HG03439 (cell line): ENCODE measurements around the gene RPL10A.

Source experiments
- ATAC-seq: cut with Tn5 transposase; IDR thresholded peaks from one replicate; pipeline ENCODE4 v1.9.1; 2021; ENCODE audit warnings: mild to moderate bottlenecking, moderate library complexity; ENCODE audit not compliant: unreplicated experiment

Gene RPL10A

DNA sequence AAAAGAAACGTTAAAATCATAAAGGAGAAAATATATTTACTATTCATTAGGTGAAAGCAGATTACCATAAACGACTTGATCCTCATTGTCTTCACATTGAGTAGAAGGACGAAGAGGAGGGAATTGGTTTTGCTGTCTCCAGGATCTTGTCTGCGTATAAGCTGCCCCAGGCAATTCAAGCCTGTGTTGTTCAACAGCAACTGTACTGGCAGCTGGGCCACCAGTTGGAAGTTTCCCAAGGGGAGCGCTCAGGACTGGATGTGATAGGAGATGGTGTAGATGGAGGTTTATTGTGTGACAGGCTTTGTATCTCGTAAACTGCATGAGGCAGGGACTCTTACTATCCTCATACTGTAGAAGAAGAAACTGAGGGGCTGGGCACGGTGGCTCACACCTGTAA is 20.0 kb upstream of the RPL10A start:
- no peak for ATAC-seq

GRCh38 chr6:35449287-35449881 is 18.8 kb upstream of the RPL10A start:
- no peak for ATAC-seq

- no peak for ATAC-seq
Measured at GRCh38 chr6:35451354-35452182, 16.6 kb upstream of the RPL10A start.

DNA sequence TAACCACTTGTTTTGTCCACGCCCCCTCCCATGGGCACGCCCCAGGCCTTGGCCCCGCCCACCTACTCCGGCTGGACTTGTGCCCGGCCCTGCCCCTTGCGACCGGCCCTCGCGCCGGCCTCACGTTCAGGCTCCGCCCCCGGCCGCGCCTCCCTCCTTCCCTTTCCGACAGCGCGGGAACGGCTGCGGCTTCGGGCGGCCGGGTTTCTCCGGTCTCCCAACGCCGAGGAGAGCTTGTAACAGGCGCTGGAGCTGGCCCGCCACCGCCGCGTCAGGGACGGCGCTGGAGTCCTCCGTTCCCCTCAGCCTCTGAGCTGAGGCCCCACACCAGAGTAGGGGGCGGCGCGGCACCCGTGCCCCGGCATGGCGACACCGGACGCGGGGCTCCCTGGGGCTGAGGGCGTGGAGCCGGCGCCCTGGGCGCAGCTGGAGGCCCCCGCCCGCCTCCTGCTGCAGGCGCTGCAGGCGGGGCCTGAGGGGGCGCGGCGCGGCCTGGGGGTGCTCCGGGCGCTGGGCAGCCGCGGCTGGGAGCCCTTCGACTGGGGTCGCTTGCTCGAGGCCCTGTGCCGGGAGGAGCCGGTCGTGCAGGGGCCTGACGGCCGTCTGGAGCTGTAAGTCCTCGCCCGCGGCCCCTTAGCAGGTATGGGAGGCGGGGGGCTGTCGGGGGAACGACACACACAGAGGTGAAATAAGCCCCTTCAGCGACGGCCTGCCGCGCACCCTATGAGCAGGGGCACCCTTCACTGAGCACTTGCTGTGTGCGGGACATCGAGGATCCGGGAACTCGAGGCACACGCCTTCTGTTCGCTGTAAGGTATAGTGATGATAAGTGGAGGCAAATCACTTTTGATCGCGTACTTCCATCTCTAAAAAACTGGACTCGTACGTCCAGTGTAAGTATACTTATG is 15.8 kb upstream of the RPL10A start, which contains the start of gene FANCE:
TSS of gene FANCE (plus strand) at position 156 of the 908 bp plus-strand sequence. CDS start at position 364, 208 bp downstream.
- peak; percentile 93 for ATAC-seq

DNA sequence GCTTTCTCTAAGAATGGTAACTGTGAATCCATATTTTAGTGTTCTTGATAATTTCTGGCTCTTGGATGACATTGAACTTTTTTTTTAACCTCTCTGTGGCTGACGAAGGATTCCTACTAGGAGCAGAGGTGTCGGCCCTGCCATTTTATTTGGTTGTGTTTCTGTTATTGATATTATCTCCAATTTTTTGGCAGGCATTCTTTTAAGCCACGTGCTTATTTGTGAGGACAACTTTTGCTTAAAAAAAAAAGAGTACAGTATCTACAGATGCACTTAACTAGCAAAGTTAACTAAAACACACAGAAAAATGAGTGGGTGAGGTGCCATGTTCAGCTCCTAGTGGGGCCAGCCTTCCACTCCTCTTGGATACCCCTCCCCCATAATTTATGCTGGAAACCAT is 15.0 kb upstream of the RPL10A start:
- no peak for ATAC-seq

DNA sequence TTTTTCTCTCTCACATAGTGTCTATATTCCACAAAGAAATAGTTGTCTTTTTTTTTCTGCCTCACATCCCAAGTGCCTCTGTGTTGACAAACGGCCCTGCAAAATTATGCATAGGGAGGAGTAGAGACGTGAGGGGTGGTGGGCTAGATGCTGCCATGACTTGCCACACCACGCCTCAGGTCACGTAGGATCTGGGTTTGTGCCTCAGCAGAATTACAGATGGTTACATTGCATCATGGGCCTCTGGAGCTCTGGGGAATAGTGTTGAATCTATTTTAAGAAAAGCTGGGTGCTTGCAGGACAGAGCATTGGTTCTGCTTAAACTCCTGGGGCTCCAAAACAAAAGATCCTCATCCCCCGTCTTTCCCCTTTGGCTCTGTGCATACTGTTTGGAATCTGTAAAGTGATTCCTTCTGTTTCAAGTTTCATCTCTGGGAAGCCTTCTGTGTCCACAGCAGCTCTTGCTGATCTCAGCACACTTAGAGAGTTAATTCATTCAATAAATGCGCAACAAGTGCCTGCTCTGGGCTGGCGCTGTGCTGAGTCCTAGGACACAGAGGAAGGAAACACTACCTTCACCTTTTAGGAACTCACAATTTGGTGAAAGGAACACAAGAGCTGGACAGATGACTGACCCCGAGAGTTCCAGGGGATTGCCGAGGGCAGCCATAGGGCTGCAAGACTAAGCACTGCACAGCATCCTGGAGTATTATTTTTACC is 13.7 kb upstream of the RPL10A start:
- ATAC-seq = no peak

DNA sequence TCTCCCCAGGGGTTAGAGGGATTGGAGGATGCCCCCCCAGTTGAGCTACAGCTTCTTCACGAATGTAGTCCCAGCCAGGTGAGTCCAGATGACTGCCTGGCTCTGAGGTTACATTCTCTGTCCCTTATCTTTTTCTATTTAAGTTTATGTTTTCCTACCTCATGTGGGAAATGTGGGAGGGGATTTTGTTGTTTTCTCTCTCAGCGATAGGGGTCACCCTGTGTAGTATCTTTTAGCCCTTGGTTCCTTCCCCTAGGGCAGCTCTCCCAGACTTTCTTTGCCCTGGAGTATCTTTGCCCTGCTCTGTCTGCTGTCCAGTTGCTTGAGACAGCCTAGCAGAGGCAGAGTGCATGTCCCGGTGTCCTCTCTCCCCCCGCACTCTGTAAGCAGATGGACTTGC is 10.3 kb upstream of the RPL10A start:
- ATAC-seq = no peak

- no peak for ATAC-seq
Measured at GRCh38 chr6:35461270-35461669, 6.9 kb upstream of the RPL10A start.

GRCh38 chr6:35463292-35463691 is 4.9 kb upstream of the RPL10A start:
- no peak for ATAC-seq

GRCh38 chr6:35465646-35466045 is 2.6 kb upstream of the RPL10A start:
- ATAC-seq = no peak

GRCh38 chr6:35468980-35469750 is 964 bp downstream of the RPL10A start:
- no peak for ATAC-seq

GRCh38 chr6:35469751-35470662 is 1.8 kb downstream of the RPL10A start:
- ATAC-seq = no peak

- ATAC-seq = no peak
Measured at GRCh38 chr6:35470663-35471120, 2.5 kb downstream of the RPL10A start.

DNA sequence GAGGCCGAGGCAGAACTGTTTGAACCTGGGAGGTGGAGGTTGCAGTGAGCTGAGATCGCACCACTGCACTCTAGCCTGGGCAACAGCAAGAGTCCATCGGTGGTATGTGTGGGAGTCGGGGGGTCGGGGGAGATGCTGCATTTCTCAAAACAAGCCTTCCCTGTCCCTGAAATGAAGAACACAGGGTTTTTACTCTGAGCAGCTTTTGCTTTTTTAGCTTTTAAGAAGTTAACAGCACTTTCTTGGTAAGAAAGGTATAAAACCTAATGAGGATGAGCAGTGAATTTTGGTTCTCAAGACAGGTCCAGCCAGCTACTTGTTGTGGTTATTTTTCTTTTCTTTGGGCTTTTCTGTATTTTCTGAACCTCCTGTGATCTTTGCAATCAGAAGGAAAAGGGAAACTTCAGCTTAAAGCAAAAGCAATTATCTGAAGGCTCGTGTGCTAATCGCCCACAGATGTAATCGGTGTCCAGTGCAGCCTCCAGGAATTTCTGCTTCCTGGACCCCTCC is 3.7 kb downstream of the RPL10A start:
- ATAC-seq = no peak

GRCh38 chr6:35473075-35473849 is 5.1 kb downstream of the RPL10A start:
- ATAC-seq = no peak

DNA sequence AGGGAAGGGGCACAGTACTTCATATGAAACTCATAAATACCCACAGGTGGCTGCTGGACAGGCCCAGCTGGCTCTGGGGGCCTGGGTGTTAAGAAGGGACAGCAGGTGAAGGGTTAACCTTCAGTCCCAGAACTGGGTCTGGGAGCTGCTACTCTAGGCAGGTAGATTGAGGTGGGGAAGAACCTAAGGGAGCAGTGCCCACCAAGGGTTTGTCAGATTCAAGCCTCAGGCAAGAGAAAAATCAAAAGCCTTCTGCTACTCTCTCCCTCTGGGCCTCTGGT is 5.6 kb downstream of the RPL10A start:
- no peak for ATAC-seq

DNA sequence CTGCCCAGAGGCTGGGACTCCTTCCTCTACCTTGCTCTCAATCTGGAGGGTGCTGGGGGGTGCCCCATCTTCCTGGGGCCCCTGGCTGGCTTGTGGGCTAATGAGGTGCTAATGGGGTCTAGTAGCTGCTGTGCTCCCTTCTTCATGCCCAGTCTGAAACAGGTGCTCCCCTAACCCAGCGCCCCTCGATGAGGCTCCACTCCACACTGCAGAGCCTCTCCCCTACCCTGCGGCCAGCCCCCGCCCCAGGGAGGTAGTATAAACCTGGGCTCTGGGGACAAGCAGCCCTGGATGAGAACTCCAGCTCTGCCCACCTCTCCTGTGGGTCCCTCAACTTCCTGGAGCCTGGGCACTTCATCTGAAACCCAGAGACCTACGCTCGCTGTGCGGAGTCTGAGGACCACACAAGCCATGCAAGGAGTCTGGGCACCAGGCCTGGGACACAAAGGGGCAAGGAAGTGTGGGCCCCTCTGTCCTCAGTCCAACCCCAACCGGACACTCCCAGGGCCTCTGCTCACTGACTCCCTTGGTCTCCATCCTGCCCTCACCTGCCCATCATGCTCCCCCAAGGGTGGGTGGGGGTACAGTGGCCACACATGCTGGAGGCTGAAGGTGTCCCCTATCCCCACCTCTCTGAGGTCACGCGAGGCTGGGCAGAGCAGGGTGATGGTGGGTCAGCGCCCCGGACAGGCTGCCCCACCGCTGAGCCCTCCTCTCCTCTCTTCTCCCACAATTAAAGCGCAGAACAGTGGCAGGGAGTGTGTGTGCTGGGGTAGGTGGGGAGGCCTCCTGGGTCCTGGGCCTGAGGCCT is 6.1 kb downstream of the RPL10A start:
- ATAC-seq = no peak
